BLaER1 treated with 17β-estradiol and CSF1 and Interleukin-3, amounts not matched to agents 10 nM and 100 nM (cell line): ENCODE data around the gene SLAMF6.
A peak's percentile ranks its signal among the peaks of the same experiment; 100 is the strongest.
"Not testable (repeated sequence)": the region's sequence is repeated elsewhere in the genome, so short reads cannot be mapped to it uniquely, and the experiment has no call there.

Source experiments
- H3K27ac ChIP-seq, 11 experiments: shearing (Covaris generic); formaldehyde crosslinking; 2 replicates each; pipeline ENCODE4 v1.8.1; 2022
- H3K27me3 ChIP-seq, 11 experiments: shearing (Covaris generic); formaldehyde crosslinking; 2 replicates each; pipeline ENCODE4 v1.8.1; 2022
- H3K36me3 ChIP-seq, 11 experiments: shearing (Covaris generic); formaldehyde crosslinking; 2 replicates each; pipeline ENCODE4 v1.8.1; 2022
- H3K4me1 ChIP-seq, 10 experiments: shearing (Covaris generic); formaldehyde crosslinking; 2 replicates each; pipeline ENCODE4 v1.8.1; 2022
- H3K4me2 ChIP-seq, 11 experiments: shearing (Covaris generic); formaldehyde crosslinking; 2 replicates each; pipeline ENCODE4 v1.8.1; 2022
- H3K4me3 ChIP-seq, 10 experiments: shearing (Covaris generic); formaldehyde crosslinking; 2 replicates each; pipeline ENCODE4 v1.8.1; 2022
- H3K9ac ChIP-seq, 11 experiments: shearing (Covaris generic); formaldehyde crosslinking; 2 replicates each; pipeline ENCODE4 v1.8.1; 2022
- H3K9me3 ChIP-seq, 11 experiments: shearing (Covaris generic); formaldehyde crosslinking; replicated peaks in 1 of 11; 2 replicates each; pipeline ENCODE4 v1.8.1; 2022
- H4K20me1 ChIP-seq, 11 experiments: shearing (Covaris generic); formaldehyde crosslinking; 2 replicates each; pipeline ENCODE4 v1.8.1; 2022
- Cebpa-rat ChIP-seq, 11 experiments: shearing (Covaris generic); IDR thresholded peaks; 2 replicates each; pipeline ENCODE4 v1.8.1; 2022

Gene SLAMF6

DNA sequence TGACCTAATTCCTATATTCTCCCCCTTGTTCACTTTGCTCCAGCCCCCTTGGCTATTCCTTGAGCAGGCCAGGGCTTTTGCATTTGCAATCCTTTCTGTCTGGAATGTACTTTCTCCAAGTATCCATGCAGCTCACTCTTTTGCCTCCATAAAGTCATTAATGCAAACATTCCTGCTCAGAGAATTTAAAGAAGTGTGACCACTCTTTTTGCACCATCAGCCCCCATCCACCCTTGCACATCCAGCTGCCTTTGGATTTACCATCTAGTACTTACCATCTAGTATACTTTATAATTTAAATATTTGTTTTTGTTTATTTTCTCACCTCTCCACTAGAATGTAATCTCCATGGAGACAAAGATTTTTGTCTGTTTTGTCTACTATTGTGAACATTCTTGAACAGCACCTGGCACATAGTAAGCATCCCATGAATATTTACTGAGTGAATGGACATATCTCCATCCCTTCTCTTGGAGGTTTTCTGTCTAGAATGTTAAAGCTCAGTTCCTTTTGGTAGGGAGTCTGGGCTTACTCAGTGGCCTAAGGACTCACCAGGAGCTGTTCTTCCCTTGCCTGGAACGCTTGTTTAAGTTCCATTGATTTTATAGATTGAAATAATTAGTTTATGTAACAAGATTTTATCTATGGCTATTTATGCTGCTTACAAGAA lies 22.6 kb downstream of the SLAMF6 start:
- peak overlapping the region in 3 of 11 experiments; percentile 49 to 74 (median 62); a peak in 6 of 22 replicates for H3K4me2 ChIP-seq
- no peaks in the 10 kb centered on the region for H4K20me1 ChIP-seq
- no peaks in the 10 kb centered on the region for H3K27me3 ChIP-seq
- peaks cover 0 to 52% (median 0%) of the 10 kb centered on the region in 10 experiments; a peak in 6 of 20 replicates for H3K4me1 ChIP-seq
- H3K4me3 ChIP-seq = no peak overlapping the region
- H3K9ac ChIP-seq = peak overlapping the region in 3 of 11 experiments; percentile 44 to 74 (median 47); a peak in 4 of 22 replicates
- H3K9me3 ChIP-seq = peaks cover 32 to 91% (median 74%) of the 10 kb centered on the region in 11 experiments
- peaks cover 0 to 17% (median 5%) of the 10 kb centered on the region in 11 experiments; a peak in 8 of 22 replicates for H3K36me3 ChIP-seq
- TF ChIP-seq Cebpa-rat (IDR thresholded peaks at IDR 0.05) = no peak
- peak overlapping the region in 3 of 11 experiments; percentile 79 to 94 (median 82); a peak in 6 of 22 replicates for H3K27ac ChIP-seq

DNA sequence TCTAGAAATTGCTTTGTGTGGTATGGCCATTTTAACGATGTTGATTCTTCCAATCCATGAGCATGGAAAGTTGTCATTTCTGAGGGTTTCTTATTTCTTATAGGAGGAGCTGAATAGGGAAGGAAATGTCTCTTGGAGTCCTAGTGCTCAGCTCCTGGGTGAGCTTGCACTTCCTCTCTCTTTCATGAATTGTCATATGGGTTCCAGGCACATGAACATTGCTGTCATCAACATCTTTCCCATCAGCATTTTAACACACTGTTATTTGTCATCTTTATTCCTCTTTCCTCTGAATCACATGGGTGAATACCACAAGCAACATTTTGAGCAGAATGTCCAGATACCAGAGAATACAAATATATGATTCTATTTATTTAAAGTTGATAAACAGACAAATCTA lies 23.4 kb downstream of the SLAMF6 start:
- H4K20me1 ChIP-seq = no peaks in the 10 kb centered on the region
- TF ChIP-seq Cebpa-rat (IDR thresholded peaks at IDR 0.05) = no peak
- H3K4me3 ChIP-seq = no peak overlapping the region
- peaks cover 24 to 90% (median 66%) of the 10 kb centered on the region in 11 experiments for H3K9me3 ChIP-seq
- peak overlapping the region in 4 of 11 experiments; percentile 36 to 94 (median 80); a peak in 7 of 22 replicates for H3K27ac ChIP-seq
- peak overlapping the region in 3 of 11 experiments; percentile 49 to 74 (median 62); a peak in 4 of 22 replicates for H3K4me2 ChIP-seq
- peaks cover 0 to 12% (median 0%) of the 10 kb centered on the region in 11 experiments; a peak in 6 of 22 replicates for H3K36me3 ChIP-seq
- H3K27me3 ChIP-seq = no peaks in the 10 kb centered on the region
- H3K4me1 ChIP-seq = peaks cover 0 to 52% (median 0%) of the 10 kb centered on the region in 10 experiments; a peak in 6 of 20 replicates
- peak overlapping the region in 3 of 11 experiments; percentile 44 to 74 (median 47); a peak in 4 of 22 replicates for H3K9ac ChIP-seq

DNA sequence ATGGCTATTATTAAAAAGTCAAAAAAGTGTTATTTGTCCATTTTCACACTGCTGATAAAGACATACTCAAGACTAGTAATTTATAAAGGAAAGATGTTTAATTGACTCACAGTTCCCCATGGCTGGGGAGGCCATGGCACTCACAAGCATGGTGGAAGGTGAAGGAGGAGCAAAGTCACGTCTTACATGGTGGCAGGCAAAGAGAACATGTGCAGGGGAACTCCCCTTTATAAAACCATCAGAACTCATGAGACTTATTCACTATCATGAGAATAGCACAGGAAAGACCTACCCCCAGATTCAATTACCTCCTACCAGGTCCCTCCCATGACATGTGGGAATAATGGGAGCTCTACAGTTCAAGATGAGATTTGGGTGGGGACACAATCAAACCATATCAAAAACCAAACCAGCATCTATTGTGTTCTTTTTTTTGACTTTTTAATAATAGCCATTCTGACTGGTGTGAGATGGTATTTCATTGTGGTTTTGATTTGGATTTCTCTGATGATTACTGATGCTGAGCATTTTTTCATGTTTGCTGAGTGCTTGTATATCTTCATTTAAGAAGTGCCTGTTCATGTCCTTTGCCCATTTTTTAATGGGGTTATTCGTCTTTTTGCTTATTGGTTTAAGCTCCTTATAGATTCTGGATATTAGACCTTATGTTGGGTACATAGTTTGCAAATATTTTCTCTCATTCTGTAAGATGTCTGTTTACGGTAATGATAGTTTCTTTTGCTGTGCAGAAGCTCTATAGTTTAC lies 24.6 kb downstream of the SLAMF6 start:
- not testable (repeated sequence) for H3K4me3 ChIP-seq, H4K20me1 ChIP-seq, H3K27me3 ChIP-seq
- peaks cover 0 to 52% (median 0%) of the 10 kb centered on the region in 10 experiments; a peak in 6 of 20 replicates for H3K4me1 ChIP-seq
- peak overlapping the region in 2 of 11 experiments; percentile 53 to 60; a peak in 4 of 22 replicates for H3K4me2 ChIP-seq
- H3K36me3 ChIP-seq = peaks cover 0 to 24% (median 0%) of the 10 kb centered on the region in 11 experiments; a peak in 5 of 22 replicates
- peaks cover 25 to 92% (median 64%) of the 10 kb centered on the region in 11 experiments for H3K9me3 ChIP-seq
- peak overlapping the region in 3 of 11 experiments; percentile 79 to 94 (median 82); a peak in 6 of 22 replicates for H3K27ac ChIP-seq
- peak overlapping the region in 1 of 11 experiments; percentile 60; a peak in 1 of 22 replicates for H3K9ac ChIP-seq

DNA sequence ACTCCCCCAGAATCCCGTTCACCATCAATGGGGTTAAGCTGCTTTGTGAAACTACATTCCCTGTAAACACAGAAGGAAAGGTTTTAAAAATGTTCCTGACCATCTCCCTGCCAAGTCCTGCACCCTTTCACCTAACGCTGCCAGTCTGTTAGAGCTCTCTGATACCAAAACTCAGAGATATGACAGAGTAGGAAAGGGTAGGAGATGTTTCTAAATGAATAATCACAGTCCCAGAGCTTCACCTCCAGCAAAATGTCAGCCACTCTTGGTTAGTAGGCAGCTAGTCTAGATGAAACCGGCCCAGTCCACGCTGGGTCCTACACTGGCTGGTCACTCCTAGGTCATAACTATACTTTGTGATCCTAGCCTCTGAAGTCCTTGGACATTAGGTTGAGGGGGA lies 26.7 kb downstream of the SLAMF6 start:
- H3K4me1 ChIP-seq = peaks cover 8 to 38% (median 17%) of the 10 kb centered on the region in 10 experiments
- H3K4me2 ChIP-seq = no peak overlapping the region
- H3K36me3 ChIP-seq = peaks cover 0 to 32% (median 0%) of the 10 kb centered on the region in 11 experiments; a peak in 5 of 22 replicates
- no peak overlapping the region for H3K9ac ChIP-seq
- H3K27me3 ChIP-seq = no peaks in the 10 kb centered on the region
- H3K9me3 ChIP-seq = peaks cover 28 to 81% (median 53%) of the 10 kb centered on the region in 11 experiments
- no peaks in the 10 kb centered on the region for H4K20me1 ChIP-seq
- H3K4me3 ChIP-seq = no peak overlapping the region
- TF ChIP-seq Cebpa-rat (IDR thresholded peaks at IDR 0.05) = no peak
- H3K27ac ChIP-seq = no peak overlapping the region; a peak in 1 of 22 replicates

DNA sequence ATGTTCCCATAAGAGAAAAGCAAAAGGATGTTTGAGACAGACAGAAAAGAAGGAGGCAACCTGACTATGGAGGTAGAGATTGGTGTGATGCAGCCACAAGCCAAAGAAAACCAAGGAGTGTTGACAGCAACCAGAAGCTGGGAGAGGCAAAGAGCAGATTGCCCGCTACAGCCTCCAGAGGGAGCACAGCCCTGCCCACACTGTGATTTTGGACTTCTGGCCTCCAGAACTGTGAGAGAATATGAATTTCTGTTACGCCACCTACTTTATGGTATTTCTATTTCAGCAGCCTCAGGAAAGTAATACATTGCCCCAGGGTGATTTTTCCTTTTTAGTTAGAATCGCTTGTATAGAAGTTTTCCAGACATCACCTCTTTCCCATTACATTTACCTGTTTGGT lies 28.4 kb downstream of the SLAMF6 start:
- Histone ChIP-seq H3K4me2 (no peak overlapping the region), H3K4me1 (peaks cover 25 to 39% (median 34%) of the 10 kb centered on the region in 10 experiments), H3K9me3 (peaks cover 28 to 65% (median 49%) of the 10 kb centered on the region in 11 experiments), H3K9ac (no peak overlapping the region), H3K27me3 (no peaks in the 10 kb centered on the region), H3K4me3 (no peak overlapping the region), H3K27ac (no peak overlapping the region), H4K20me1 (no peaks in the 10 kb centered on the region), H3K36me3 (peaks cover 0 to 32% (median 0%) of the 10 kb centered on the region in 11 experiments; a peak in 5 of 22 replicates)
- TF ChIP-seq Cebpa-rat (IDR thresholded peaks at IDR 0.05) = no peak

DNA sequence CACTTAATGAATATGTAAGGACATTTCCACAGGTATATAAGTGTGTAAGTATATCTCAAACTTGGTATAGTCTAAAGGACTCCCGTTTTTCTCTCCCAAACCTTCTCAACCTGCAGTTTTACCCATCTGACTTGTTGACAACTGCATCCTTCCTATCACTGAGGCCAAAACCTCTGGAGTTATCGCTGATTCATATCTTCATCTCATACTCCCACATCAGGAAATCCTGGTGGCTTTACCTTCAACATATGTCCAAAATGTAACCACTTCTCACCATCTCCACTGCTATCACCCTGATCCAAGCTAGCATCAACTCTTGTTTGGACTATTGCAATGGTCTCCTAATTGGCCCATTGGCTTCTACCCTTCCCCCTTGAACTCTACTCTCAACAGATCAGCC lies 30.4 kb downstream of the SLAMF6 start:
- H3K4me2 ChIP-seq = peak overlapping the region in 4 of 11 experiments; percentile 75 to 91 (median 88); a peak in 7 of 22 replicates
- H3K36me3 ChIP-seq = peaks cover 0 to 21% (median 0%) of the 10 kb centered on the region in 11 experiments; a peak in 5 of 22 replicates
- no peak overlapping the region for H3K27ac ChIP-seq
- H3K27me3 ChIP-seq = no peaks in the 10 kb centered on the region
- H3K4me3 ChIP-seq = no peak overlapping the region
- peaks cover 39 to 55% (median 52%) of the 10 kb centered on the region in 10 experiments for H3K4me1 ChIP-seq
- no peaks in the 10 kb centered on the region for H4K20me1 ChIP-seq
- H3K9ac ChIP-seq = no peak overlapping the region
- H3K9me3 ChIP-seq = peaks cover 13 to 45% (median 30%) of the 10 kb centered on the region in 11 experiments; a peak in 20 of 22 replicates
- no peak for TF ChIP-seq Cebpa-rat (IDR thresholded peaks at IDR 0.05)

DNA sequence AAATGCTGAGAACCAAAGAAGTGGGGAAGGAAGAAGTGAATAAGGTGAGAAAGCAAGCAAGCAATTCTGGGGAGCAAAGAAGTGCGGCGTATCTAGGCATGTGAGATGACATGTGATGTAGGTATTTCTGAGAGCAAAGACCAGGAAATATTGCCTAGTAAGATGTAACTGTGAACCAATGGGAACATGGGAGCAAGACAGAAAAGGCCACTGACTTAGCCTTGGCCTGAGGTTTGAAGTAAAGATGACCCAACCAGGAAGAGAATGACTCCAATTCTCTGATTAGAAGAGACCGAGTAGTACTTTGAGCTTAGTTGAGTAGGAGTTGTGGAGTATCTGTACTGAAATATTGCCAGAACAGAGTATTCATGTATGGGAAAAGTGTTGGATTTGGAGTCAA lies 31.1 kb downstream of the SLAMF6 start:
- H3K4me2 ChIP-seq = peak overlapping the region in 9 of 11 experiments; percentile 59 to 91 (median 77); a peak in 16 of 22 replicates
- no peak overlapping the region for H3K4me3 ChIP-seq
- H3K27me3 ChIP-seq = no peaks in the 10 kb centered on the region
- no peak overlapping the region for H3K9ac ChIP-seq
- H3K36me3 ChIP-seq = peaks cover 0 to 21% (median 0%) of the 10 kb centered on the region in 11 experiments; a peak in 5 of 22 replicates
- H3K27ac ChIP-seq = peak overlapping the region in 4 of 11 experiments; percentile 71 to 79 (median 75); a peak in 7 of 22 replicates
- H4K20me1 ChIP-seq = no peaks in the 10 kb centered on the region
- no peak for TF ChIP-seq Cebpa-rat (IDR thresholded peaks at IDR 0.05)
- H3K9me3 ChIP-seq = peaks cover 11 to 42% (median 28%) of the 10 kb centered on the region in 11 experiments; a peak in 20 of 22 replicates
- H3K4me1 ChIP-seq = peaks cover 45 to 62% (median 58%) of the 10 kb centered on the region in 10 experiments

DNA sequence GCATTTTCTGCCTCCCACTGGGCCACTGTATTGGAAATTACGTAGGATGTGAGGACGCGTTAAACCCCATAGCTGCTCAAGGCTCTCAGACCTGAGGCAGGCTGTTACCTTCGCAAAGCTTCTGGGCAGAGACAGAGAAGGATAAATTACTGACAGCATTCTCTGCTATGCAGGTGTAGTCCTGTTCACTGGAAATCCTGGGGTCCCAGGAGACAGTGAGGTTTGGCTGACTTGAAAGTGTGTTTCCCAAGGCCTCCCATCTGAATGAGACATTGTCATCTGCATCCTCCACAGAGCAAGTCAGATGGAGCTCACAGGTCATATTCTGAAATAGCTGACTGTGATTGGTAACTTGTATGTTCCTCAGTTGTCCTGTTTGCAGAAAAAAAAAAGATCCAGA lies 32.0 kb downstream of the SLAMF6 start:
- Histone ChIP-seq H3K36me3 (peaks cover 0 to 21% (median 0%) of the 10 kb centered on the region in 11 experiments; a peak in 5 of 22 replicates), H3K9me3 (peaks cover 13 to 39% (median 30%) of the 10 kb centered on the region in 11 experiments; a peak in 20 of 22 replicates), H4K20me1 (no peaks in the 10 kb centered on the region), H3K4me1 (peaks cover 51 to 71% (median 68%) of the 10 kb centered on the region in 10 experiments), H3K4me3 (peak overlapping the region in 2 of 10 experiments; percentile 14 to 19; a peak in 2 of 20 replicates), H3K27me3 (no peaks in the 10 kb centered on the region), H3K27ac (peak overlapping the region in 7 of 11 experiments; percentile 20 to 79 (median 71); a peak in 12 of 22 replicates), H3K9ac (peak overlapping the region in 4 of 11 experiments; percentile 29 to 70 (median 40); a peak in 8 of 22 replicates), H3K4me2 (peak overlapping the region; percentile 10 to 91 (median 75))
- no peak for TF ChIP-seq Cebpa-rat (IDR thresholded peaks at IDR 0.05)
